HCT116 (cell line): ENCODE measurements around the gene FRRS1.

Experiments used
- CEBPB ChIP-seq: IDR thresholded peaks from 2 replicates; pipeline ENCODE4 v1.6.1; 2012; ENCODE audit warnings: low read depth
- EZH2 ChIP-seq: fragments of 200-600 bp; sonication (generic); IDR thresholded peaks from 2 replicates; pipeline ENCODE4 v1.6.1; 2017; ENCODE audit warnings: antibody characterized with exemption, mixed run types
- EZH2phosphoT487 ChIP-seq: fragments of 200-600 bp; IDR thresholded peaks from 2 replicates; pipeline ENCODE4 v1.6.1; 2018; ENCODE audit warnings: antibody characterized with exemption, borderline replicate concordance
- POLR2A ChIP-seq: IDR thresholded peaks from 2 replicates; pipeline ENCODE4 v1.7.0; 2011; ENCODE audit warnings: borderline replicate concordance; ENCODE audit not compliant: insufficient read depth, insufficient read length; ENCODE audit errors: extremely low read depth
- POLR2AphosphoS5 ChIP-seq: IDR thresholded peaks from 2 replicates; pipeline ENCODE4 v1.6.1; 2011; ENCODE audit warnings: mild to moderate bottlenecking, low read depth, low read length, moderate library complexity
- RAD21 ChIP-seq: IDR thresholded peaks from 2 replicates; pipeline ENCODE4 v1.6.1; 2012; ENCODE audit warnings: low read depth, mild to moderate bottlenecking
- SP1 ChIP-seq: IDR thresholded peaks from 2 replicates; pipeline ENCODE4 v1.6.1; 2012; ENCODE audit warnings: low read depth
- SRF ChIP-seq: IDR thresholded peaks from 2 replicates; pipeline ENCODE4 v1.6.1; 2012; ENCODE audit warnings: low read depth
- YY1 ChIP-seq: IDR thresholded peaks from 2 replicates; pipeline ENCODE4 v1.6.1; 2011; ENCODE audit warnings: low read length, low read depth, moderate library complexity, mild to moderate bottlenecking; ENCODE audit not compliant: insufficient replicate concordance; ENCODE audit errors: extremely low read depth
- TF ChIP-seq, protein P1 (sequence below), 3 experiments: fragments of 200-600 bp in 1 of 3; sonication (generic) in 1 of 3; IDR thresholded peaks in 2 of 3; conservative IDR thresholded peaks in 1 of 3; 2 replicates each; pipeline ENCODE4 v1.5.1; 2012 to 2017; ENCODE audit warnings: low read depth in 2 of 3, low read length in 2 of 3, antibody characterized with exemption in 1 of 3, borderline replicate concordance in 1 of 3, control low read depth in 1 of 3, mild to moderate bottlenecking in 1 of 3, mixed read lengths in 1 of 3, mixed run types in 1 of 3, moderate library complexity in 1 of 3; ENCODE audit not compliant: insufficient read depth in 1 of 3
- TF ChIP-seq, protein P2 (sequence below): IDR thresholded peaks from 2 replicates; pipeline ENCODE4 v1.6.1; 2012

DNA sequence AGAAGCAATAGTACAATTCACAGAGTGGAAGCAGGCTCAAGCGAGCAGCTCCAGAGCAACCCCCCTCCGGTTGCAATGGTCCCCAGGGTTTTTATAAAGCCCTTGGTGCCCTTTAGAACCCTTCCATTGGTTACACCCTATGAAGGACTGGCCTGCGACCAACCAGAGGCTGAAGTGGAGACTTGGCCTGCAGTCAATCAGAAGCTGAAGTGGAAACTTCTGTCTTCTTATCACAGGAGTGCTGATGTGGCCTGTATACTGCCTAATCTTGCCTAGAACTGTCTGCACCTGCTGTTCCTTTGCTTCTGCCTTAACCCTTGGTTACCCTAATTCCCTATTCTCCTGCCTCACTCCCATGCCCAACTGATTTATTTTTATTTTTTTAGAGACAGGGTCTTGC lies 15.4 kb upstream of the FRRS1 start:
- TF ChIP-seq, protein P1, sequence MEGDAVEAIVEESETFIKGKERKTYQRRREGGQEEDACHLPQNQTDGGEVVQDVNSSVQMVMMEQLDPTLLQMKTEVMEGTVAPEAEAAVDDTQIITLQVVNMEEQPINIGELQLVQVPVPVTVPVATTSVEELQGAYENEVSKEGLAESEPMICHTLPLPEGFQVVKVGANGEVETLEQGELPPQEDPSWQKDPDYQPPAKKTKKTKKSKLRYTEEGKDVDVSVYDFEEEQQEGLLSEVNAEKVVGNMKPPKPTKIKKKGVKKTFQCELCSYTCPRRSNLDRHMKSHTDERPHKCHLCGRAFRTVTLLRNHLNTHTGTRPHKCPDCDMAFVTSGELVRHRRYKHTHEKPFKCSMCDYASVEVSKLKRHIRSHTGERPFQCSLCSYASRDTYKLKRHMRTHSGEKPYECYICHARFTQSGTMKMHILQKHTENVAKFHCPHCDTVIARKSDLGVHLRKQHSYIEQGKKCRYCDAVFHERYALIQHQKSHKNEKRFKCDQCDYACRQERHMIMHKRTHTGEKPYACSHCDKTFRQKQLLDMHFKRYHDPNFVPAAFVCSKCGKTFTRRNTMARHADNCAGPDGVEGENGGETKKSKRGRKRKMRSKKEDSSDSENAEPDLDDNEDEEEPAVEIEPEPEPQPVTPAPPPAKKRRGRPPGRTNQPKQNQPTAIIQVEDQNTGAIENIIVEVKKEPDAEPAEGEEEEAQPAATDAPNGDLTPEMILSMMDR (IDR thresholded peaks at IDR 0.05 in 2 of 3, conservative IDR thresholded peaks at IDR 0.05 in 1 of 3; ENCODE audit: borderline replicate concordance in 1 of 3, insufficient read depth in 1 of 3, low read depth in 2 of 3, low read length in 2 of 3), result no peak
- TF ChIP-seq EZH2phosphoT487 (no peak), YY1 (no peak), SRF (no peak), POLR2AphosphoS5 (no peak), EZH2 (no peak), POLR2A (no peak), CEBPB (no peak), RAD21 (no peak), SP1 (no peak)
- TF ChIP-seq, protein P2, sequence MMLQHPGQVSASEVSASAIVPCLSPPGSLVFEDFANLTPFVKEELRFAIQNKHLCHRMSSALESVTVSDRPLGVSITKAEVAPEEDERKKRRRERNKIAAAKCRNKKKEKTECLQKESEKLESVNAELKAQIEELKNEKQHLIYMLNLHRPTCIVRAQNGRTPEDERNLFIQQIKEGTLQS, result no peak
